ES-I3 (cell line): ENCODE results near the gene TSTD1.
"Not testable (repeated sequence)": the region's sequence is repeated elsewhere in the genome, so short reads cannot be mapped to it uniquely, and the experiment has no call there.

Source experiments
- H3K36me3 ChIP-seq: 2 replicates; pipeline ENCODE4 v1.6.1; 2013; ENCODE audit warnings: mild to moderate bottlenecking, low read length, control low read depth, moderate library complexity; ENCODE audit not compliant: insufficient read depth
- H3K4me1 ChIP-seq: 2 replicates; pipeline ENCODE4 v1.6.1; 2013; ENCODE audit warnings: mild to moderate bottlenecking, control low read depth, low read length; ENCODE audit not compliant: insufficient read depth
- H3K9ac ChIP-seq: 2 replicates; pipeline ENCODE4 v1.6.1; 2013; ENCODE audit warnings: low read depth, mild to moderate bottlenecking, low read length, moderate library complexity
- H3K9me3 ChIP-seq: 2 replicates; pipeline ENCODE4 v1.6.1; 2013; ENCODE audit warnings: mild to moderate bottlenecking, low read length, moderate library complexity; ENCODE audit not compliant: control insufficient read depth, insufficient read depth

The TSTD1 gene

GRCh38 chr1:161074676-161075368, 36.1 kb upstream of the TSTD1 start:
- no peaks in the 10 kb centered on the region for H3K36me3 ChIP-seq
- no peaks in the 10 kb centered on the region; the same call in 1 of the 2 replicates for H3K4me1 ChIP-seq
- 0 out of 2 replicates have a peak, but pooled peaks cover 2% of the 10 kb centered on the region for H3K9me3 ChIP-seq
- H3K9ac ChIP-seq: no peak overlapping the region

GRCh38 chr1:161073474-161074121, 34.8 kb upstream of the TSTD1 start:
- Histone ChIP-seq H3K9me3 (0 out of 2 replicates have a peak, but pooled peaks cover 2% of the 10 kb centered on the region), H3K36me3 (no peaks in the 10 kb centered on the region), H3K9ac (no peak overlapping the region), H3K4me1 (no peaks in the 10 kb centered on the region; the same call in 1 of the 2 replicates)

GRCh38 chr1:161072751-161073449, 34.1 kb upstream of the TSTD1 start:
- Histone ChIP-seq H3K9ac (no peak overlapping the region), H3K9me3 (0 out of 2 replicates have a peak, but pooled peaks cover 2% of the 10 kb centered on the region), H3K36me3 (no peaks in the 10 kb centered on the region), H3K4me1 (no peaks in the 10 kb centered on the region; the same call in 1 of the 2 replicates)

GRCh38 chr1:161071886-161072371, 33.2 kb upstream of the TSTD1 start:
- Histone ChIP-seq H3K9ac (no peak overlapping the region), H3K4me1 (no peaks in the 10 kb centered on the region; the same call in 1 of the 2 replicates), H3K36me3 (no peaks in the 10 kb centered on the region), H3K9me3 (0 out of 2 replicates have a peak, but pooled peaks cover 2% of the 10 kb centered on the region)

- Histone ChIP-seq H3K9ac (no peak overlapping the region), H3K36me3 (no peaks in the 10 kb centered on the region), H3K9me3 (0 out of 2 replicates have a peak, but pooled peaks cover 2% of the 10 kb centered on the region), H3K4me1 (no peaks in the 10 kb centered on the region; the same call in 1 of the 2 replicates)
Measured at GRCh38 chr1:161070761-161071160, 32.0 kb upstream of the TSTD1 start.

- Histone ChIP-seq H3K36me3 (no peaks in the 10 kb centered on the region), H3K4me1 (no peaks in the 10 kb centered on the region; the same call in 1 of the 2 replicates), H3K9me3 (0 out of 2 replicates have a peak, but pooled peaks cover 2% of the 10 kb centered on the region), H3K9ac (no peak within 1 kb of the TSS)
Measured at GRCh38 chr1:161069731-161070270, 31.0 kb upstream of the TSTD1 start, which contains the start of gene ARHGAP30. TSS of gene ARHGAP30 (minus strand) at chr1:161069891. CDS start at chr1:161069624, 267 bp downstream.

- H3K36me3 ChIP-seq: no peaks in the 10 kb centered on the region
- H3K4me1 ChIP-seq: no peaks in the 10 kb centered on the region; the same call in 1 of the 2 replicates
- no peak overlapping the region for H3K9ac ChIP-seq
- 0 out of 2 replicates have a peak, but pooled peaks cover 2% of the 10 kb centered on the region for H3K9me3 ChIP-seq
Measured at GRCh38 chr1:161069241-161069640, 30.5 kb upstream of the TSTD1 start.

- H3K9ac ChIP-seq: no peak overlapping the region
- H3K4me1 ChIP-seq: peaks cover 4% of the 10 kb centered on the region
- H3K36me3 ChIP-seq: no peaks in the 10 kb centered on the region
- 0 out of 2 replicates have a peak, but pooled peaks cover 2% of the 10 kb centered on the region for H3K9me3 ChIP-seq
Measured at GRCh38 chr1:161068306-161069234, 29.8 kb upstream of the TSTD1 start.

- Histone ChIP-seq H3K36me3 (no peaks in the 10 kb centered on the region), H3K9ac (no peak overlapping the region), H3K9me3 (0 out of 2 replicates have a peak, but pooled peaks cover 2% of the 10 kb centered on the region), H3K4me1 (peaks cover 4% of the 10 kb centered on the region)
Measured at GRCh38 chr1:161066694-161067093, 27.9 kb upstream of the TSTD1 start.

GRCh38 chr1:161065681-161066080, 26.9 kb upstream of the TSTD1 start:
- H3K9ac ChIP-seq, H3K4me1 ChIP-seq, H3K36me3 ChIP-seq, H3K9me3 ChIP-seq: not testable (repeated sequence)

- H3K9ac ChIP-seq, H3K9me3 ChIP-seq, H3K36me3 ChIP-seq, H3K4me1 ChIP-seq: not testable (repeated sequence)
Measured at GRCh38 chr1:161063936-161064335, 25.2 kb upstream of the TSTD1 start.

- H3K36me3 ChIP-seq: no peaks in the 10 kb centered on the region
- H3K9me3 ChIP-seq: no peaks in the 10 kb centered on the region
- no peak overlapping the region for H3K9ac ChIP-seq
- H3K4me1 ChIP-seq: peaks cover 8% of the 10 kb centered on the region
Measured at GRCh38 chr1:161061419-161061818, 22.7 kb upstream of the TSTD1 start.

GRCh38 chr1:161059293-161059692, 20.5 kb upstream of the TSTD1 start:
- H3K9ac ChIP-seq: no peak overlapping the region
- no peaks in the 10 kb centered on the region for H3K36me3 ChIP-seq
- no peaks in the 10 kb centered on the region for H3K9me3 ChIP-seq
- peaks cover 8% of the 10 kb centered on the region for H3K4me1 ChIP-seq
